A549 (cell line): Measurements from ENCODE around the gene SYT5. TPM values are rescaled to one million over a fixed set of nuclear protein-coding genes. Genes with fewer than 3 reads are reported as not detected.
A peak's percentile ranks its signal among the peaks of the same experiment; 100 is the strongest.

ENCODE experiments used
- ATAC-seq, 2 experiments: fragments of 200-7000 bp in 1 of 2; fragments of >200 bp in 1 of 2; cut with Nextera tagmentation in 1 of 2; cut with Tn5 transposase in 1 of 2; 3 replicates each; pipeline versions ENCODE4 v1.8.0 to v1.9.1; 2018 to 2020; ENCODE audit warnings: mild to moderate bottlenecking in 1 of 2, moderate library complexity in 1 of 2
- CTCF ChIA-PET: fragments of 300-600 bp; sonication (Branson Sonifier 250); formaldehyde crosslinking; extraction: SDS; loops from one replicate; lab custom pipeline; 2021; ENCODE audit warnings: antibody characterized with exemption, inconsistent platforms; lab: Yijun Ruan, JAX
- POLR2A ChIA-PET: fragments of 350-600 bp; formaldehyde crosslinking; extraction: SDS; loops from one replicate; lab custom pipeline; 2021; ENCODE audit warnings: antibody characterized with exemption, inconsistent platforms; lab: Yijun Ruan, JAX
- DNase-seq, 2 experiments: peaks; one replicate each; pipeline versions ENCODE4 v3.0.0 to v3.0.0-alpha.2; 2011 to 2016; ENCODE audit warnings: low read depth in 1 of 2, low spot score in 1 of 2
- FAIRE-seq: peaks from 2 replicates; lab custom pipeline; 2011; peaks lifted over from hg19 to GRCh38; lab: Jason Lieb, UNC
- H3K27ac ChIP-seq, 2 experiments: fragments of >200 bp; sonication (Bioruptor Twin); formaldehyde crosslinking; 3 replicates each; pipeline ENCODE4 v1.5.1; 2016 to 2017
- H3K4me1 ChIP-seq: fragments of >200 bp; sonication (Bioruptor Twin); formaldehyde crosslinking; 3 replicates; pipeline ENCODE4 v1.6.1; 2016
- H3K4me2 ChIP-seq: fragments of >200 bp; sonication (Bioruptor Twin); formaldehyde crosslinking; 3 replicates; pipeline ENCODE4 v1.6.1; 2016
- H3K4me3 ChIP-seq: fragments of >200 bp; sonication (Bioruptor Twin); formaldehyde crosslinking; 3 replicates; pipeline ENCODE4 v1.5.1; 2016
- H3K9me3 ChIP-seq: fragments of >200 bp; sonication (Bioruptor Twin); formaldehyde crosslinking; 3 replicates; pipeline ENCODE4 v1.6.1; 2016
- CBX2 ChIP-seq: fragments of 200-600 bp; sonication (generic); IDR thresholded peaks from 2 replicates; pipeline ENCODE4 v1.6.1; 2016; ENCODE audit warnings: low read depth, mild to moderate bottlenecking, borderline replicate concordance
- CBX8 ChIP-seq: fragments of 200-600 bp; sonication (generic); IDR thresholded peaks from 2 replicates; pipeline ENCODE4 v1.6.1; 2016
- CHD2 ChIP-seq: fragments of 150-350 bp; IDR thresholded peaks from 2 replicates; pipeline ENCODE4 v1.6.1; 2014; ENCODE audit warnings: low read length; ENCODE audit not compliant: partially characterized antibody
- FOSB ChIP-seq: fragments of 250-450 bp; sonication (Bioruptor Pico); IDR thresholded peaks from 2 replicates; pipeline ENCODE4 v1.5.0; 2020; ENCODE audit warnings: mild to moderate bottlenecking, moderate library complexity
- GATA3 ChIP-seq: IDR thresholded peaks from 2 replicates; pipeline ENCODE4 v1.6.1; 2012; ENCODE audit warnings: borderline replicate concordance
- MAFK ChIP-seq: fragments of 450-650 bp; IDR thresholded peaks from 2 replicates; pipeline ENCODE4 v1.6.1; 2014; ENCODE audit not compliant: partially characterized antibody
- NFE2L2 ChIP-seq: fragments of 150-350 bp; conservative IDR thresholded peaks from 2 replicates; pipeline ENCODE4 v1.6.1; 2014; ENCODE audit warnings: low read length
- NR3C1 ChIP-seq: fragments of >200 bp; sonication (Bioruptor Twin); formaldehyde crosslinking; IDR thresholded peaks from 3 replicates; pipeline ENCODE4 v1.6.1; 2017
- POLR2A ChIP-seq: IDR thresholded peaks from 2 replicates; pipeline ENCODE4 v1.6.1; 2012; ENCODE audit warnings: mild to moderate bottlenecking, low read length
- RAD21 ChIP-seq, 2 experiments: fragments of >200 bp in 1 of 2; sonication (Bioruptor Twin) in 1 of 2; formaldehyde crosslinking in 1 of 2; IDR thresholded peaks in 1 of 2; conservative IDR thresholded peaks in 1 of 2; 2 replicates in 1 of 2; 3 replicates in 1 of 2; pipeline ENCODE4 v1.6.1; 2012 to 2018; ENCODE audit warnings: inconsistent platforms in 1 of 2
- RFX5 ChIP-seq: fragments of 450-650 bp; IDR thresholded peaks from 2 replicates; pipeline ENCODE4 v1.7.1; 2014; ENCODE audit warnings: antibody characterized with exemption, mild to moderate bottlenecking, moderate library complexity
- SMC3 ChIP-seq: fragments of >200 bp; sonication (Bioruptor Twin); formaldehyde crosslinking; IDR thresholded peaks from 3 replicates; pipeline ENCODE4 v1.6.1; 2018; ENCODE audit warnings: inconsistent platforms
- SREBF2 ChIP-seq: fragments of 450-650 bp; IDR thresholded peaks from 2 replicates; pipeline ENCODE4 v1.6.1; 2014; ENCODE audit warnings: mild to moderate bottlenecking, moderate library complexity
- TFCP2L1 ChIP-seq: fragments of 250-450 bp; sonication (Bioruptor Pico); IDR thresholded peaks from 2 replicates; pipeline ENCODE4 v1.5.0; 2021; ENCODE audit warnings: mild to moderate bottlenecking
- ZC3H11A ChIP-seq: fragments of 450-650 bp; IDR thresholded peaks from 2 replicates; pipeline ENCODE4 v1.6.1; 2014; ENCODE audit warnings: antibody characterized with exemption, mild to moderate bottlenecking
- ZNF302 ChIP-seq: fragments of 250-450 bp; sonication (Bioruptor Pico); IDR thresholded peaks from 2 replicates; pipeline ENCODE4 v1.9.0; 2021; ENCODE audit warnings: inconsistent platforms, mild to moderate bottlenecking, moderate library complexity
- WGBS: methylation state at CpG from one replicate; pipeline ENCODE4 v1.1.6; 2017; ENCODE audit errors: missing lambda C conversion rate; 5-methylcytosine and 5-hydroxymethylcytosine counted together
- polyA plus RNA-seq, 4 experiments: library from polyadenylated mRNA; depleted of rRNA in 3 of 4; stranded (reverse); fragments of >200 nt; fragmentation: RNase III in 1 of 4; extraction: RNeasy Plus Mini Kit Qiagen cat#74134 plus additional on column Dnase treatment in 1 of 4; gene quantifications; 2 replicates in 3 of 4; 3 replicates in 1 of 4; pipeline ENCODE4 v1.2.3, GENCODE V29; 2011 to 2017
- TF ChIP-seq, protein P1 (sequence below): fragments of 250-450 bp; sonication (Bioruptor Pico); IDR thresholded peaks from 2 replicates; pipeline ENCODE4 v1.5.0; 2020; ENCODE audit warnings: low read depth, mild to moderate bottlenecking, moderate library complexity
- TF ChIP-seq, protein P2 (sequence below): fragments of 450-650 bp; IDR thresholded peaks from 2 replicates; pipeline ENCODE4 v1.6.1; 2014; ENCODE audit warnings: antibody characterized with exemption
- TF ChIP-seq, protein P3 (sequence below): IDR thresholded peaks from 2 replicates; pipeline ENCODE4 v1.6.1; 2012
- TF ChIP-seq, protein P4 (sequence below): fragments of >200 bp; sonication (Bioruptor Twin); formaldehyde crosslinking; IDR thresholded peaks from 2 replicates; pipeline ENCODE4 v1.6.1; 2016
- TF ChIP-seq, protein P5 (sequence below): IDR thresholded peaks from 2 replicates; pipeline ENCODE4 v1.6.1; 2012
- TF ChIP-seq, protein P6 (sequence below): fragments of >200 bp; sonication (Bioruptor Twin); formaldehyde crosslinking; IDR thresholded peaks from 3 replicates; pipeline ENCODE4 v1.5.1; 2016
- TF ChIP-seq, protein P7 (sequence below): IDR thresholded peaks from 2 replicates; pipeline ENCODE4 v1.6.1; 2012; ENCODE audit warnings: low read depth, borderline replicate concordance

The SYT5 gene
- polyA plus RNA-seq, 2 of the 4 experiments (the other 2 are of a cell fraction) = 0.23 to 0.65 TPM

DNA sequence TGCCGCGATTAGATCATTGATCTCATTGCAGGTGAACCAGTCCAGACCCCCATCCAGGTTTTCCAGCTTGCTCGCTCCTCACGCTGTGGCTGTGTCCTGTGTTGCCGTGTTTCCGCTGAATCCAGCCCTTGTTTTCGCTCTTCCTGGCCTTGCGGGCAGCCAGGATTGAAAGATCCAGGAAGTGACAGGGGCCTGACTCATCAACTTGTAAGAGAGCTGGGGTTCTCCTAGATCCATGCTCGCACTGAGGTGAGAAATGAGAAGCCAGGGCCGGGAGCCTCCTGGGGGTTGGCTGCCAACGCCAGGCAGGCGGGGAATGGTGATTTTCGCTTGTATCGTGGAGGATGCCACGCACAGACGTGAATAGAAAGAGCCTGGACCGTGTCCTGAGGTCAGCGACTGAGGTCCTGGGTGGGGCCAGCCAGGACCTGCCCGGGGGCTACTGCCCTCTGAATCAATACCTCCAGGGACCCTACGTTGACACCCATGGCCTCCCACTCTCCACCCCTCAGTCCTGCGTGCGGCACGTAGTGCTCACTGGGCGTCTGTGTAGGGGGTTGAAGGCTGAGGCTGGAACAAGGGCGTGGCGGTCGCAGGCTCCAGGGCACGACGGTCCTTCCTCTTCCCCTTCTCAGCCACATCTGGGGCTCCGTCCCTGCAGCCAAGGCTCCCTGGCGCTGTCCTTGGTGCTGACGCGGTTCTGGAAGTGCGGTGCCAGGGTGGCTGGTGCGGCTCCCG lies 36.5 kb upstream of the SYT5 start (continued):
- no peak for TF ChIP-seq SREBF2
- TF ChIP-seq, protein P1, sequence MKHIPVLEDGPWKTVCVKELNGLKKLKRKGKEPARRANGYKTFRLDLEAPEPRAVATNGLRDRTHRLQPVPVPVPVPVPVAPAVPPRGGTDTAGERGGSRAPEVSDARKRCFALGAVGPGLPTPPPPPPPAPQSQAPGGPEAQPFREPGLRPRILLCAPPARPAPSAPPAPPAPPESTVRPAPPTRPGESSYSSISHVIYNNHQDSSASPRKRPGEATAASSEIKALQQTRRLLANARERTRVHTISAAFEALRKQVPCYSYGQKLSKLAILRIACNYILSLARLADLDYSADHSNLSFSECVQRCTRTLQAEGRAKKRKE (CRISPR knock-in tag) = peak; percentile 70; the same call in 1 of the 2 replicates
- no peak for TF ChIP-seq CBX2
- TF ChIP-seq MAFK = peak; percentile 97
- TF ChIP-seq POLR2A = peak; percentile 42
- peak; percentile 61 for TF ChIP-seq TFCP2L1 (CRISPR knock-in tag)
- peak; percentile 40 for TF ChIP-seq CHD2
- TF ChIP-seq CBX8 = no peak
- TF ChIP-seq, protein P2, sequence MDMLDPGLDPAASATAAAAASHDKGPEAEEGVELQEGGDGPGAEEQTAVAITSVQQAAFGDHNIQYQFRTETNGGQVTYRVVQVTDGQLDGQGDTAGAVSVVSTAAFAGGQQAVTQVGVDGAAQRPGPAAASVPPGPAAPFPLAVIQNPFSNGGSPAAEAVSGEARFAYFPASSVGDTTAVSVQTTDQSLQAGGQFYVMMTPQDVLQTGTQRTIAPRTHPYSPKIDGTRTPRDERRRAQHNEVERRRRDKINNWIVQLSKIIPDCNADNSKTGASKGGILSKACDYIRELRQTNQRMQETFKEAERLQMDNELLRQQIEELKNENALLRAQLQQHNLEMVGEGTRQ = 0 out of 2 replicates have a peak, but pooled peaks have one; percentile 5

DNA sequence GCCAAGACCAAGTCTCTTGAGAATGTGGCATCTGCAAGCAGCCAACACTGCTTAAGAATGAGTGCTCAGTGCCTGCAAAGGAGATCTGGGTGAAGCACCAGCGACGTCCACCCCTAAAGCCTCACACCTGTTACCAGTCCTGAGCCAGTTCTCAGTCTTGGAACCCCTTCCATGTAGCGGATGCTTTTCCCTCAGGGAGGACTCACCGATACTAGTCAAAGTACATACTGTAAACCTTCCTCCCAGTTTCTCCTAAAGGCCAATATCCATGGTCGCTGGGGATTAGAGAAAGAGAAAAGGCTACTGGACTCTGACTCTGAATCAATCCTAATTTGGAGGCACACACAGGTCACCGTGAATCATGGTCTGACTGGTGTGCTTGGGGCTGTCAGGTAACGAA lies 33.5 kb upstream of the SYT5 start:
- Histone ChIP-seq H3K4me1 (peaks cover 39% of the 10 kb centered on the region), H3K4me2 (no peak overlapping the region), H3K9me3 (no peaks in the 10 kb centered on the region), H3K4me3 (no peak overlapping the region), H3K27ac (no peak overlapping the region)
- ChIA-PET POLR2A (interaction anchor here (1.2 kb wide), 1 partner anchor 46 kb away, joined by 3 read pairs; the partner anchor contains the start of gene PPP6R1), CTCF (interaction anchor here (0.8 to 1.5 kb wide), 3 partner anchors 46 to 88 kb away, joined by 3 to 6 read pairs (median 3); partner anchors contain the start of gene PPP6R1)
- ATAC-seq = no peak
- no peak for DNase-seq
- WGBS = 83% methylated on average over 7 of the region's 7 CpGs
- no peak for FAIRE-seq
- TF ChIP-seq CHD2 = no peak
- no peak for TF ChIP-seq RFX5
- no peak for TF ChIP-seq CBX2
- no peak for TF ChIP-seq FOSB (CRISPR knock-in tag)
- TF ChIP-seq, protein P3, sequence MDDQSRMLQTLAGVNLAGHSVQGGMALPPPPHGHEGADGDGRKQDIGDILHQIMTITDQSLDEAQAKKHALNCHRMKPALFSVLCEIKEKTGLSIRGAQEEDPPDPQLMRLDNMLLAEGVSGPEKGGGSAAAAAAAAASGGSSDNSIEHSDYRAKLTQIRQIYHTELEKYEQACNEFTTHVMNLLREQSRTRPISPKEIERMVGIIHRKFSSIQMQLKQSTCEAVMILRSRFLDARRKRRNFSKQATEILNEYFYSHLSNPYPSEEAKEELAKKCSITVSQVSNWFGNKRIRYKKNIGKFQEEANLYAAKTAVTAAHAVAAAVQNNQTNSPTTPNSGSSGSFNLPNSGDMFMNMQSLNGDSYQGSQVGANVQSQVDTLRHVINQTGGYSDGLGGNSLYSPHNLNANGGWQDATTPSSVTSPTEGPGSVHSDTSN = no peak
- TF ChIP-seq ZNF302 = no peak
- TF ChIP-seq, protein P4, sequence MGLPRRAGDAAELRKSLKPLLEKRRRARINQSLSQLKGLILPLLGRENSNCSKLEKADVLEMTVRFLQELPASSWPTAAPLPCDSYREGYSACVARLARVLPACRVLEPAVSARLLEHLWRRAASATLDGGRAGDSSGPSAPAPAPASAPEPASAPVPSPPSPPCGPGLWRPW = no peak
- no peak for TF ChIP-seq POLR2A
- no peak for TF ChIP-seq NR3C1
- no peak for TF ChIP-seq SREBF2
- TF ChIP-seq SMC3 = no peak
- TF ChIP-seq, protein P5, sequence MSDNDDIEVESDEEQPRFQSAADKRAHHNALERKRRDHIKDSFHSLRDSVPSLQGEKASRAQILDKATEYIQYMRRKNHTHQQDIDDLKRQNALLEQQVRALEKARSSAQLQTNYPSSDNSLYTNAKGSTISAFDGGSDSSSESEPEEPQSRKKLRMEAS = no peak
- TF ChIP-seq, protein P6, sequence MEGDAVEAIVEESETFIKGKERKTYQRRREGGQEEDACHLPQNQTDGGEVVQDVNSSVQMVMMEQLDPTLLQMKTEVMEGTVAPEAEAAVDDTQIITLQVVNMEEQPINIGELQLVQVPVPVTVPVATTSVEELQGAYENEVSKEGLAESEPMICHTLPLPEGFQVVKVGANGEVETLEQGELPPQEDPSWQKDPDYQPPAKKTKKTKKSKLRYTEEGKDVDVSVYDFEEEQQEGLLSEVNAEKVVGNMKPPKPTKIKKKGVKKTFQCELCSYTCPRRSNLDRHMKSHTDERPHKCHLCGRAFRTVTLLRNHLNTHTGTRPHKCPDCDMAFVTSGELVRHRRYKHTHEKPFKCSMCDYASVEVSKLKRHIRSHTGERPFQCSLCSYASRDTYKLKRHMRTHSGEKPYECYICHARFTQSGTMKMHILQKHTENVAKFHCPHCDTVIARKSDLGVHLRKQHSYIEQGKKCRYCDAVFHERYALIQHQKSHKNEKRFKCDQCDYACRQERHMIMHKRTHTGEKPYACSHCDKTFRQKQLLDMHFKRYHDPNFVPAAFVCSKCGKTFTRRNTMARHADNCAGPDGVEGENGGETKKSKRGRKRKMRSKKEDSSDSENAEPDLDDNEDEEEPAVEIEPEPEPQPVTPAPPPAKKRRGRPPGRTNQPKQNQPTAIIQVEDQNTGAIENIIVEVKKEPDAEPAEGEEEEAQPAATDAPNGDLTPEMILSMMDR = no peak

DNA sequence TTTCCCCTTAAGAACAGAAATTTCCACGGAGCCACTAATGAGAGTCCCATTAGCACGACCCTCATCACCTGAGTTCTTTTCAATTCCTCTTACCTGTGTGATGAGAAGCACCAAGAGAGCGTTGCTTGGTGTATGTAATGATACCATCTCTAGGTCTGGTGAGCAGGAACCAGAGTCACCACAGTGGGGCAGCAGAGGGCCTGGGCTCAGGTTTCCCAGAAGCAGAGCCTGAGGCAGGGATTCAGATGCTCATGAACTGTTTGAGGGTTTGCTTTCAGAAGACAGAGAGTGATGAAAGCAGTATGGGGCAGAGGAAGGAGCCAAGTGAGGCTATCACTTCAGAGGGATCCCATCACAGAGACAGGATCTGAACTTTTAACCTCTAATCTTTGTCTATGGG lies 32.4 kb upstream of the SYT5 start:
- CTCF ChIA-PET = interaction anchor here (0.9 to 1.5 kb wide), 6 partner anchors 8 to 89 kb away, joined by 3 to 6 read pairs (median 3); no protein-coding TSS in a partner anchor
- no peaks in the 10 kb centered on the region for H3K9me3 ChIP-seq
- FAIRE-seq (no peak), ATAC-seq (peak in 1 of 2 experiments; percentile 17; a peak in 3 of 6 replicates), DNase-seq (peak; percentile 73 to 81)
- no peak for TF ChIP-seq NFE2L2
- no peak for TF ChIP-seq ZC3H11A
- TF ChIP-seq, protein P7, sequence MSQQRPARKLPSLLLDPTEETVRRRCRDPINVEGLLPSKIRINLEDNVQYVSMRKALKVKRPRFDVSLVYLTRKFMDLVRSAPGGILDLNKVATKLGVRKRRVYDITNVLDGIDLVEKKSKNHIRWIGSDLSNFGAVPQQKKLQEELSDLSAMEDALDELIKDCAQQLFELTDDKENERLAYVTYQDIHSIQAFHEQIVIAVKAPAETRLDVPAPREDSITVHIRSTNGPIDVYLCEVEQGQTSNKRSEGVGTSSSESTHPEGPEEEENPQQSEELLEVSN = no peak
- TF ChIP-seq SMC3 = peak; percentile 53; the same call in 2 of the 3 replicates
- peak; percentile 43; the same call in 1 of the 2 replicates for TF ChIP-seq GATA3
- peak; percentile 61 to 83 for TF ChIP-seq RAD21 (conservative IDR thresholded peaks at IDR 0.05 in 1 of 2, IDR thresholded peaks at IDR 0.05 in 1 of 2)
- TF ChIP-seq, protein P6 = peak; percentile 36; the same call in 2 of the 3 replicates
- POLR2A ChIA-PET = no interaction called here
- WGBS = 48% methylated on average over 3 of the region's 3 CpGs
- H3K4me3 ChIP-seq = no peak overlapping the region
- no peak overlapping the region for H3K27ac ChIP-seq
- H3K4me2 ChIP-seq = no peak overlapping the region
- peaks cover 39% of the 10 kb centered on the region for H3K4me1 ChIP-seq
